ENCODE data around the gene ESYT3. TPM values are rescaled to one million over a fixed set of nuclear protein-coding genes. Genes with fewer than 3 reads are reported as not detected.

Gene ESYT3
- total RNA-seq, 1 donor, result 0.72 TPM

DNA sequence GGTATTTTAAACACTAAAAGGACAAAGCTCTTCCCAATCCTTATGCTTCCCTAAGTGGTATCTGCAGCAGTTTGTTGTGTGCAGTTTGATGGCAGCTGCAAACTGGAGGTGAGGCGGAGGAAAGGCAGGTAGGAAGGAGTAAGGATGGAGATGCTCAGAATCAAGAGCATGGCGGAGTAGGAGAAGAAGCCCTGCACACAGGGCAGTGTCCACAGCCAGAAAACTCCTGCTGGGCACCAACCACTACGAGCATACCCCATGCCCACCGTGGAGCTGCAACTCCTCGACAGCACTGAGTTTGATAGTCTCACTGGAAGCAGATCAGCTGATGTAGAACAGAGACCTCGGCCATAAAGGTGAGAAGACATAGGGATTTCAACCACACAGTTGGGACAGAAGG is 30.3 kb upstream of the ESYT3 start:
- TF ChIP-seq CTCF (IDR thresholded peaks at IDR 0.05; ENCODE audit: extremely low read depth, low read depth, low read length), result no peak
- no peak overlapping the region for H3K4me3 ChIP-seq (ENCODE audit: insufficient read depth, low read length)
- no peaks in the 10 kb centered on the region for H3K9me3 ChIP-seq (ENCODE audit: low read depth, low read length)
- H3K27ac ChIP-seq (ENCODE audit: low read depth, low read length), result no peak overlapping the region
- H3K79me2 ChIP-seq (ENCODE audit: insufficient read depth, low read length), result no peaks in the 10 kb centered on the region
- H2AFZ ChIP-seq (ENCODE audit: low read length), result no peak overlapping the region
- H3K36me3 ChIP-seq (ENCODE audit: insufficient read depth, low read length), result peaks cover 54% of the 10 kb centered on the region
- H4K20me1 ChIP-seq (ENCODE audit: insufficient read depth, low read length), result no peaks in the 10 kb centered on the region
- peaks cover 4% of the 10 kb centered on the region for H3K4me1 ChIP-seq (ENCODE audit: insufficient read depth, low read length)
- H3K4me2 ChIP-seq (ENCODE audit: insufficient read depth, low read length), result no peak overlapping the region
- no peak for DNase-seq (ENCODE audit: insufficient read length, low spot score, missing footprints)
- H3K27me3 ChIP-seq (ENCODE audit: insufficient read depth, low read length), result no peaks in the 10 kb centered on the region

DNA sequence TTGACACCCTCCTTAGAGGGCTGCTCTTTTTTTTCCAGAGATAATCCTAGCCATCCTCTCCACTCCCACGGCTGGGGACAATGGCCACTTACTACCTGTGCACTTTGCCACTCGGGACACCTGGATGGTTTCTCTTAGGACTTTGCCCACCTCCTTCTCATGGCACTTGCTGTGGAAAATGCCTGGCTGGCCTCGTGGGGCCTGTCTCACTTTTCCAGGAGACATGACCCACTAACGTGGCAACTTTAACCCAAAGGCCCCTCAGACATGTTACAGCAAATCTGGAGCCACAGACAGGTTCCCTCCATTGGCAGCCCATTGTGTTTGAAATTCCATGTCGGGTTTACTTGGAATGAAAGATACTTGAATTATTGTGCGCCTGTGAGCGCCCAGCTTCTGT is 29.4 kb upstream of the ESYT3 start:
- DNase-seq (ENCODE audit: insufficient read length, low spot score, missing footprints), result no peak
- TF ChIP-seq CTCF (IDR thresholded peaks at IDR 0.05; ENCODE audit: extremely low read depth, low read depth, low read length), result no peak
- H3K27ac ChIP-seq (ENCODE audit: low read depth, low read length), result no peak overlapping the region
- no peak overlapping the region for H2AFZ ChIP-seq (ENCODE audit: low read length)
- no peaks in the 10 kb centered on the region for H3K27me3 ChIP-seq (ENCODE audit: insufficient read depth, low read length)
- no peaks in the 10 kb centered on the region for H3K79me2 ChIP-seq (ENCODE audit: insufficient read depth, low read length)
- H3K4me2 ChIP-seq (ENCODE audit: insufficient read depth, low read length), result no peak overlapping the region
- H3K4me3 ChIP-seq (ENCODE audit: insufficient read depth, low read length), result no peak overlapping the region
- H4K20me1 ChIP-seq (ENCODE audit: insufficient read depth, low read length), result no peaks in the 10 kb centered on the region
- H3K4me1 ChIP-seq (ENCODE audit: insufficient read depth, low read length), result peaks cover 4% of the 10 kb centered on the region
- peaks cover 52% of the 10 kb centered on the region for H3K36me3 ChIP-seq (ENCODE audit: insufficient read depth, low read length)
- no peaks in the 10 kb centered on the region for H3K9me3 ChIP-seq (ENCODE audit: low read depth, low read length)

DNA sequence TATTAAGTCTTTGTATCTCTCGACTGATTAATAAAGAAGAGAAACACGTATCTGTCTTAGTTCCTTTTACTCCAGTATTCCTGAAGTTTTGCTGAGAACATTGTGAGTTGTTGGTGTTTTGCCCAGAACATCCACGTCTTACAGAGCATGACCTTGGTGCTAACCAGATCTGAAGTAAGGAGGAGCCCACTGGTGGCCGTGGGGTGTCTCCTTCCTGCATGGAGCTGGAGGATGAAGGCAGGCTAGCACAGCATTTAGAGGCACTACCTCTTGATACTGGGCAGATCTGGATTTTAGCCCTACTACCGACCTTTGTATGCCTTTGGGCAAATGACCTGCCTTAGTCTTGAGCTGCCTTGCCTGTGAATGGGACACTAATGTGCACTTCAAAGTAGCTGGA is 28.9 kb upstream of the ESYT3 start:
- DNase-seq (ENCODE audit: insufficient read length, low spot score, missing footprints), result no peak
- Histone ChIP-seq H3K27me3 (ENCODE audit: insufficient read depth, low read length) (no peaks in the 10 kb centered on the region), H3K4me2 (ENCODE audit: insufficient read depth, low read length) (no peak overlapping the region), H3K79me2 (ENCODE audit: insufficient read depth, low read length) (no peaks in the 10 kb centered on the region), H3K27ac (ENCODE audit: low read depth, low read length) (no peak overlapping the region), H4K20me1 (ENCODE audit: insufficient read depth, low read length) (no peaks in the 10 kb centered on the region), H3K9me3 (ENCODE audit: low read depth, low read length) (no peaks in the 10 kb centered on the region), H3K4me1 (ENCODE audit: insufficient read depth, low read length) (peaks cover 4% of the 10 kb centered on the region), H3K36me3 (ENCODE audit: insufficient read depth, low read length) (peaks cover 50% of the 10 kb centered on the region), H3K4me3 (ENCODE audit: insufficient read depth, low read length) (no peak overlapping the region), H2AFZ (ENCODE audit: low read length) (no peak overlapping the region)
- TF ChIP-seq CTCF (IDR thresholded peaks at IDR 0.05; ENCODE audit: extremely low read depth, low read depth, low read length), result no peak

- Histone ChIP-seq H3K9me3 (ENCODE audit: low read depth, low read length) (no peaks in the 10 kb centered on the region), H3K79me2 (ENCODE audit: insufficient read depth, low read length) (no peaks in the 10 kb centered on the region), H3K4me2 (ENCODE audit: insufficient read depth, low read length) (no peak overlapping the region), H4K20me1 (ENCODE audit: insufficient read depth, low read length) (no peaks in the 10 kb centered on the region), H3K27me3 (ENCODE audit: insufficient read depth, low read length) (no peaks in the 10 kb centered on the region), H3K36me3 (ENCODE audit: insufficient read depth, low read length) (peaks cover 40% of the 10 kb centered on the region), H3K4me3 (ENCODE audit: insufficient read depth, low read length) (no peak overlapping the region), H3K27ac (ENCODE audit: low read depth, low read length) (no peak overlapping the region), H3K4me1 (ENCODE audit: insufficient read depth, low read length) (peaks cover 4% of the 10 kb centered on the region), H2AFZ (ENCODE audit: low read length) (no peak overlapping the region)
- TF ChIP-seq CTCF (IDR thresholded peaks at IDR 0.05; ENCODE audit: extremely low read depth, low read depth, low read length), result no peak
- no peak for DNase-seq (ENCODE audit: insufficient read length, low spot score, missing footprints)
Observed at GRCh38 chr3:138406606-138407005, 27.8 kb upstream of the ESYT3 start.

Data from osteoblast (primary cell).